Upper lobe of left lung (tissue), 6 donors: ENCODE data around the gene RUNX1. TPM values are rescaled to one million over a fixed set of nuclear protein-coding genes. Genes with fewer than 3 reads are reported as not detected.
A peak's percentile ranks its signal among the peaks of the same experiment; 100 is the strongest.

ENCODE experiments used
- ATAC-seq, 2 donors: fragments of 200-7000 bp; cut with Tn5 transposase; one replicate each; pipeline ENCODE4 v1.9.1; 2022; ENCODE audit warnings: mild to moderate bottlenecking in 2 of 2, moderate library complexity in 2 of 2; ENCODE audit not compliant: low FRiP score in 2 of 2
- DNase-seq, 2 donors: peaks; one replicate each; pipeline ENCODE4 v3.0.0-alpha.2; 2019 to 2020
- H3K27ac ChIP-seq, 4 donors: fragments of 200-600 bp; sonication (generic); one replicate each; pipeline ENCODE4 v1.5.1; 2016 to 2019
- H3K27me3 ChIP-seq, 4 donors: fragments of 200-600 bp; sonication (generic); one replicate each; pipeline ENCODE4 v1.5.1; 2017 to 2019
- H3K36me3 ChIP-seq, 4 donors: fragments of 200-600 bp; sonication (generic); one replicate each; pipeline ENCODE4 v1.5.1; 2016 to 2019
- H3K4me1 ChIP-seq, 4 donors: fragments of 200-600 bp; sonication (generic); one replicate each; pipeline ENCODE4 v1.5.1; 2018 to 2019
- H3K4me3 ChIP-seq, 4 donors: fragments of 200-600 bp; sonication (generic); one replicate each; pipeline ENCODE4 v1.5.1; 2017 to 2019; ENCODE audit warnings: mild to moderate bottlenecking in 2 of 4, moderate library complexity in 1 of 4
- H3K9me3 ChIP-seq, 4 donors: fragments of 200-600 bp; sonication (generic); one replicate each; pipeline ENCODE4 v1.5.1; 2018 to 2019
- EP300 ChIP-seq, 4 donors: sonication (generic); formaldehyde crosslinking; IDR thresholded peaks; one replicate each; pipeline ENCODE4 v1.5.1; 2017; ENCODE audit warnings: antibody characterized with exemption in 4 of 4, control low read depth in 2 of 4
- POLR2A ChIP-seq, 4 donors: fragments of 450-650 bp; IDR thresholded peaks; one replicate each; pipeline ENCODE4 v1.5.1; 2016 to 2017; ENCODE audit warnings: antibody characterized with exemption in 4 of 4, mild to moderate bottlenecking in 2 of 4
- POLR2AphosphoS5 ChIP-seq, 2 donors: sonication (generic); formaldehyde crosslinking; IDR thresholded peaks; one replicate each; pipeline ENCODE4 v1.5.1; 2017; ENCODE audit warnings: antibody characterized with exemption in 2 of 2
- WGBS, 2 donors: methylation state at CpG; one replicate each; pipeline ENCODE4 v1.1.5; 2017 to 2018; 5-methylcytosine and 5-hydroxymethylcytosine counted together
- total RNA-seq, 6 donors: library from RNA; depleted of rRNA in 4 of 6; stranded (reverse); fragments of >200 nt in 4 of 6; gene quantifications; one replicate each; pipeline versions ENCODE4 v1.1.0 to v1.2.1, GENCODE V29; 2016 to 2021
- TF ChIP-seq, protein P1 (sequence below), 6 experiments: fragments of 450-650 bp in 4 of 6; fragments of 200-600 bp in 2 of 6; sonication (generic) in 2 of 6; IDR thresholded peaks; one replicate each; pipeline ENCODE4 v1.5.1; 2016 to 2019; ENCODE audit warnings: antibody characterized with exemption in 6 of 6
- donor health status: DM: no; HTN: no; CAD: no; lungs with moderate emphysema.
- donor health status: DM: no; HTN: yes; CAD: no; lungs with severe emphysema.

RUNX1 gene
- total RNA-seq, 6 donors from 2014 or later: 62.2 to 252 (median 98.2) TPM

DNA sequence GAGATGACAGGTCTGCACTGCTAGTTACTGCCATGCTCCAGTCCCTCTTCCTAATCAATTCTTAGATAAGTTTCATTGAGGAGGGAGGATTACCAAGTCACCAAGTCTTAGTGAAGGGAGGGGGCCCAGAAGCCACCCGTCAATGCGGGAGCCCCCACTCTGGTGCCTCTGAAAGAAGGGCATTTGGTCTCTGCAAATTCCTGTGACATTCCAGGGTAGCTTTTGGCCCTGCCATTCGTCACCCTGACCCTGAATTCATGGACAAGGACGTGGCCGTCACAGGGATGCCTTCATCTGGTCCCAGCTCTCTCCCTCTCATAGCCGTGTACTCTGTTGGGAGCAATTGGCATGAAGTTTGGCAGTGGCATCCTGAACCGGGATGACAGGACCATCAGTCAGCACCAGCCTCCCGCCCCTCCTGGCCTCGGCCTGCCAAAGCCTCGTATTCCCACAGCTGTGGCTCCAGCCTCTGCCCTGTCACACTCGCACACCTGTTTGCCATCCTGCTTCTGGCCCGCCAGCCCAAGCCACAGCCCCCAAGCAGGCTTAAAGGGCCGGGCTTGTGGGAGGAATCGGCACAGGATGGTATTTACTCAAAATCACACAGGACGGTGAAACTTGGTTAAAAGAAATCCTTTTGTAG is 229.6 kb downstream of the RUNX1 start:
- Histone ChIP-seq H3K36me3 (peaks cover 0 to 40% (median 13%) of the 10 kb centered on the region in 4 donors), H3K4me3 (no peak overlapping the region), H3K4me1 (no peaks in the 10 kb centered on the region), H3K9me3 (no peaks in the 10 kb centered on the region), H3K27ac (peak overlapping the region in 1 of 4 donors; percentile 30), H3K27me3 (no peaks in the 10 kb centered on the region)
- DNase-seq: peak in 1 of 2 donors; percentile 53
- ATAC-seq: no peak
- TF ChIP-seq EP300 (IDR thresholded peaks at IDR 0.05): no peak
- TF ChIP-seq POLR2A (IDR thresholded peaks at IDR 0.05): no peak
- TF ChIP-seq POLR2AphosphoS5 (IDR thresholded peaks at IDR 0.05): no peak
- TF ChIP-seq, protein P1, sequence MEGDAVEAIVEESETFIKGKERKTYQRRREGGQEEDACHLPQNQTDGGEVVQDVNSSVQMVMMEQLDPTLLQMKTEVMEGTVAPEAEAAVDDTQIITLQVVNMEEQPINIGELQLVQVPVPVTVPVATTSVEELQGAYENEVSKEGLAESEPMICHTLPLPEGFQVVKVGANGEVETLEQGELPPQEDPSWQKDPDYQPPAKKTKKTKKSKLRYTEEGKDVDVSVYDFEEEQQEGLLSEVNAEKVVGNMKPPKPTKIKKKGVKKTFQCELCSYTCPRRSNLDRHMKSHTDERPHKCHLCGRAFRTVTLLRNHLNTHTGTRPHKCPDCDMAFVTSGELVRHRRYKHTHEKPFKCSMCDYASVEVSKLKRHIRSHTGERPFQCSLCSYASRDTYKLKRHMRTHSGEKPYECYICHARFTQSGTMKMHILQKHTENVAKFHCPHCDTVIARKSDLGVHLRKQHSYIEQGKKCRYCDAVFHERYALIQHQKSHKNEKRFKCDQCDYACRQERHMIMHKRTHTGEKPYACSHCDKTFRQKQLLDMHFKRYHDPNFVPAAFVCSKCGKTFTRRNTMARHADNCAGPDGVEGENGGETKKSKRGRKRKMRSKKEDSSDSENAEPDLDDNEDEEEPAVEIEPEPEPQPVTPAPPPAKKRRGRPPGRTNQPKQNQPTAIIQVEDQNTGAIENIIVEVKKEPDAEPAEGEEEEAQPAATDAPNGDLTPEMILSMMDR (IDR thresholded peaks at IDR 0.05): no peak
- WGBS, 2 donors: 83 to 85% methylated on average over 14 to 15 of the region's 15 CpGs

DNA sequence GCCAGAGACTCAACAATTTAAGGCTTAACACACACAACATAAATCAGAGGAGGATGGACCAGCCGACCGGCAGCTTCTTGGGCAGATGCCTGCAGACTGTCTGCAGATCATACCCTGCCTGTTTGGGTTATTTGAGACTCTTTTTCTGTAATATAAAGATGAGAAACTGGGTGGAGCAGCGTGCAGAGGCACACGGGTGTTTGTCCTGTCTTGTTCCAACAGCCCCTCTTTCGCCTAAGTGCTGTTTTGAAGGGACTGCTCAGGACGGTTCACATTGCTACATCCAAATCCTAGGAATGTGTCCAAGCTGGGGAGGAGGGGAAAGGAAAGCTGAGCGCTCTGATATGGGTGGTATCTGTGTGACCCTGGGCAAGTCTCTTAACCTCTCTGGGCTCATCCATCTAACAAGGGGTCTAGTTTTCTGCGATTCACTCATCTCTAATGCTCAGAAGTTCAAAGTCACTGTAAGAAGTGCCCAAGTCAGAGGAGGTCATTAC is 230.4 kb downstream of the RUNX1 start:
- H3K27ac ChIP-seq: peak overlapping the region in 1 of 4 donors; percentile 30
- no peaks in the 10 kb centered on the region for H3K9me3 ChIP-seq
- H3K36me3 ChIP-seq: peaks cover 0 to 45% (median 13%) of the 10 kb centered on the region in 4 donors
- no peak for TF ChIP-seq EP300 (IDR thresholded peaks at IDR 0.05)
- no peak for TF ChIP-seq POLR2AphosphoS5 (IDR thresholded peaks at IDR 0.05)
- TF ChIP-seq POLR2A (IDR thresholded peaks at IDR 0.05): no peak
- TF ChIP-seq, protein P1 (IDR thresholded peaks at IDR 0.05): no peak
- ATAC-seq (peak in 1 of 2 donors; percentile 28), DNase-seq (no peak)
- 58 to 64% methylated on average over 8 of the region's 8 CpGs for WGBS, 2 donors
- H3K4me3 ChIP-seq: no peak overlapping the region
- H3K27me3 ChIP-seq: no peaks in the 10 kb centered on the region
- H3K4me1 ChIP-seq: peaks cover 0 to 1% (median 0%) of the 10 kb centered on the region in 4 donors

DNA sequence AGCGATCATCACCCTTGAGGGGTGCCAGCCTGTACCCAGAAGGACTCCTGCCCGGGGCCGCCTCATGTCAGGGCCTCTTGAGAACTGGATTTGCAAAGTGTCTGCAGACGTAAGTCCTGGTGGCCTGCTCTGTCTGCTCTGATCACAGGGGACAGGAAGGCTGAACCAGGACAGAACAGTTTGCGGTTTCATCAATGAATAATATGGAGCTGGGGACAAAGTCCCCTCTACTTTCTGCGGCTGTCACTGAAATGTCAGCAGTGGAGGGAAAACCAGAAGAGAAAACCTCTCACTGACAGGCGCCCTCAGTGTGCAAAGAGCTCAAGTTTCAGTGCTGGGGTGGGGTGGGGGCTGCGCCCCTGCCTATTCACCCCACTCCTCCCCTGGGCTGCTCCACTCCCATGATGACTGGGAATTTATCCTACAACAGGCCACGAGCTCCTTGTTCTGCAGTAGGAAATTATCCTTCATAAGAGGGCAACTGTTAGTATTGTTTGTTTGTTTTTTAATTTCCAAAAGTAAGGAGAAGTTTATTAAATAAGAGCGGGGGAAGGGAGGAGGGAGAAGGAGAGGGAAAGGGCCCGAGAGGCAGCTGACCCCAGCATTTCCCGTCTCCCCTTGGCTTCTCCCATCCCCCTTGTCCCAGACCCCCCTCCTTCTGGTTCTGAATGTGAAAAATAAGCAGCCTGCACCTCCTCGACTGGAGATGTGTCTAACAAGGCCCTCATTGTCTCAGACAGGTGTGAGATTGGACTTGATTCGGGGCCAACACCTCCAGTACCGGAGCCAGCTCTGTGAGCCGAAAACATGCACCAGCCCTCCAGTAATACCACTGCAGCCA is 231.1 kb downstream of the RUNX1 start:
- Histone ChIP-seq H3K27ac (peak overlapping the region in 1 of 4 donors; percentile 30), H3K4me1 (peaks cover 0 to 3% (median 1%) of the 10 kb centered on the region in 4 donors), H3K36me3 (peaks cover 0 to 46% (median 13%) of the 10 kb centered on the region in 4 donors), H3K4me3 (no peak overlapping the region), H3K27me3 (no peaks in the 10 kb centered on the region), H3K9me3 (no peaks in the 10 kb centered on the region)
- ATAC-seq (no peak), DNase-seq (no peak)
- TF ChIP-seq POLR2A (IDR thresholded peaks at IDR 0.05) (no peak), EP300 (IDR thresholded peaks at IDR 0.05) (no peak), POLR2AphosphoS5 (IDR thresholded peaks at IDR 0.05) (no peak)
- TF ChIP-seq, protein P1 (IDR thresholded peaks at IDR 0.05): no peak
- 68 to 78% methylated on average over 16 of the region's 16 CpGs for WGBS, 2 donors

DNA sequence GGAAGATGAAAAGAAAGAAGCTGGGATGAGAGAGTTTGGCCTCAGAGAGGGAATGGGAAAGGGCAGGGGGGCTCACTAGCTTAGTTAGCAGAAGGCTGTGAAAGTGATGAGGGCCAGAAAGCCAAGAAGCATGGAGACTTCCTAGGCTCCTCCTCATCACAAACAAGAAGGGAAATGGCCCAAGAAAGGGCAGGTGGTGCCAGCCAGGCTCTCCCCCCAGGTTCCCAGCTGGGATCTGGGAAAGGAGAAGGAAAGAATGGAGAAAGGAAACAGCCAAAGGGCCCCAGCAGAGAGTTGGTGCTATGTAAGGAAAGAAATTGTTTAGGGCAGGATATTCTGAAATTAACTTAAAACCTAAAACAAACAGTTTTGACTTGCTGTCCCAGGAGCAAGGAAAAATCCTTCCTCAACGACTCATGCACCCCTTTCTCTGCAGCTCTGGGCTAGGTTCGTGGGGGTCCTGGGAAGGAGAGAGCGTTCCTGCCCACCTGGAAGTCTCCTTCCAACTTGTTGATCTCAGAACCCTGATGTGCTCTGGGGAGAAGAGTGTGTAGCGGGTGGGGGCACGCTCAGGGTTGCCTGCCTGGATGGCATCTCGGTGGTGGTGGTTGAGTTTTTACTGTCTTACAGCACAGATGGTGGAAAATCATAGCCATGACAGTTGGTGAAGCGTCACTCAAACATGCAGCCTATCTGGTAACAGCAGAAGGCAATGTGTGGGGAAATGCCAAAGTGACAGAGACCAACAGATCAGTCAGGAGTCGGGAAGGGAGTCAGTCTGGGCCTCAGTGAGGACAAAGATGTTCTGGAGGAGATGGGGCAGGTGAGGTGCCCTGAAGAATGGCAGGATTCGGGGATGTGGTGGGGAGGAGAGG is 233.0 kb downstream of the RUNX1 start:
- TF ChIP-seq POLR2A (IDR thresholded peaks at IDR 0.05) (no peak), EP300 (IDR thresholded peaks at IDR 0.05) (no peak), POLR2AphosphoS5 (IDR thresholded peaks at IDR 0.05) (no peak)
- TF ChIP-seq, protein P1 (IDR thresholded peaks at IDR 0.05): no peak
- Histone ChIP-seq H3K4me1 (peaks cover 0 to 10% (median 3%) of the 10 kb centered on the region in 4 donors), H3K4me3 (no peak overlapping the region), H3K27ac (no peak overlapping the region), H3K9me3 (no peaks in the 10 kb centered on the region), H3K36me3 (peaks cover 0 to 28% (median 8%) of the 10 kb centered on the region in 4 donors), H3K27me3 (no peaks in the 10 kb centered on the region)
- DNase-seq (no peak), ATAC-seq (no peak)
- WGBS, 2 donors: 88 to 90% methylated on average over 9 of the region's 9 CpGs
